A549 treated with CORT108297 at 1 μM for 4 hours (cell line): ENCODE results near the gene CD207. TPM values are rescaled to one million over a fixed set of nuclear protein-coding genes. Genes with fewer than 3 reads are reported as not detected.

Experiments
- total RNA-seq: library from RNA; stranded (reverse); fragments of 200-300 nt; extraction: Qiagen RNA extraction; gene quantifications from 5 replicates; pipeline ENCODE4 v1.2.3, GENCODE V29; 2022

CD207 gene
- total RNA-seq, result 0.07 TPM in 1 of 5 replicates, not detected in the others

DNA sequence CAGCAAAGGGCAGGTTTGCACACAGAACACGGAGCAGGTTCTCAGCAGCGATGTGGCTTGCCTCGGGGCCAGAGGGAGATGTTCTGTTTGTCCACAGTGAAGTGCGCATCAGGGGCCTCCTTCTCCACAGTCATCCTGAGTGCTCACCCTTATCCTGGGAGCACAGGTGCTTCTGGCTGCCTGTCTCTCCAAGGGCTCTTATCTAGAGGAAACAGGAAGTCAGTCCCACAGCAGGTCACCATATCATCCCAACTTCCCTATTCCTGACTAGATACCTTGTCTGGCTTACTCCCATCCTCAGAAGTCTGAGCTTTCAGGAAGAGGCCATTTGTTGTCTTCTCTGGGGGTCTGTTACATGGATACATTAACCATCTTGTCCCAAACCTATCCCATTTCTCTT, at the start of gene CD207:
Gene CD207, minus strand, starts transcription at position 174 of the 400 bp plus-strand sequence. Its CDS starts 40 bp downstream, at position 134.

DNA sequence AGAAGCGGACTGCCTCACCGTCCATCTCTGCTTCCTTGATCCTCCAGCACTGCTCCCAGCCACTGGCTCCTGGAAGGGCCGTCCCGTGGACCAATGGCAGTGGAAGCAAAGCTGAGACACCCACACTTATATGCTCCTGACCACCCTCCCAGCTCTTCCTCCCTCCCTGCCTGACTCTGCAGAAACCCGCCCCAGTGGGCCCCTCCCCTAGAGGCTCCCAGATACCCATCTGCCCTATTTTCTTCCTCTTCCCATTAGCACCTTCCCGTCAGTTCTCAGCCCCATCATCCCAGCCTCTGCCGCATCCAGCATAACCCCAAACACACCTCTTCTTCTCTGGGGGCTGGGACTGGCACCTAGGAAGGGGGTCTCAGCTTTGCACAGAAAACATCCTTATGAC, 15.1 kb downstream of the CD207 start, which contains the start of gene CLEC4F:
Gene CLEC4F, minus strand, starts transcription at position 101 of the 400 bp plus-strand sequence. Its CDS starts 76 bp downstream, at position 25.

DNA sequence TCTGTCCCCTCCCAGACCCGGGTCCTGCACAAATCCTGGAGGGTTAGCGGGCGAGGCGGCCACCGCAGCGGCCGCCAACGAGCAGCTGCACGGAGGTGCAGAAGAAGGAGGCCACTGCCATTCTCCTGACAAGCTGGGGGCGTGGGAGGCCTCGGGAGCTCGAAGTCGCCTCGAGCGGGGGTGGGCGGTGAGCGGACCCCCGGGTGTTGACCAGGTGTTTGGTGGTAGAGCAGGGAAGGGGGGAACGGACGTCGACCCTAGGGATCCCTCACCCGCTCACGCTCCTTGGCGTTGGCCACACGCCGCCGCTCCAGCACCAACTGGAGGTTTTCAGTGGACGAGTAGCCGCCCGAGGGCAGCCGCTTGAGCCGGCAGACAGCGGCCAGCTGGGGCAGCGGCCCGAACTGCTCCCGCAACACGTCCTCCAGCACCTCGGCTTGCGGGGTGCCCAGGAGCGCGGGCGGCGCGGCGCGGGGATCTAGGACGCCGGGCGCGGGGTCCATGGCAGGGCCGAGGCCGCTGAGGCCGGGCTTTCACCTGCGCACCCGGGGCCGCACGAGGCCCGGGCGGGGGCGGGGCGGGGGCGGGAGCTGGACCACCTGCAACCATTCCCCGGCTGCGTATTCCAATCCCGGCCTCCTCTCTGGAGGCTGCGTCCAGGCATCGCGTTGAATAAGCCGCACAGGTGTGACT, 45.3 kb downstream of the CD207 start, which contains the start of gene FIGLA:
Gene FIGLA, minus strand, starts transcription at position 508 of the 693 bp plus-strand sequence. Its CDS starts 5 bp downstream, at position 503.

Other genes starting within 250 kb of the CD207 start
- gene ADD2, start 67.6 kb downstream of the CD207 start, total RNA-seq, result 18.0 to 29.0 TPM (median 26.1 TPM) in 5 replicates
- not detected in 5 replicates for gene FIGLA, start 45.2 kb downstream of the CD207 start, total RNA-seq
- not detected in 5 replicates for gene CLEC4F, start 15.2 kb downstream of the CD207 start, total RNA-seq
- gene VAX2, start 64.8 kb upstream of the CD207 start, total RNA-seq, result 3.1 to 6.0 TPM (median 5.2 TPM) in 5 replicates
- 1.5 to 2.6 TPM (median 2.4 TPM) in 5 replicates for gene ATP6V1B1, start 100.1 kb upstream of the CD207 start, total RNA-seq
- 0.05 to 0.11 TPM in 2 of 5 replicates, not detected in the others for gene ANKRD53, start 142.8 kb upstream of the CD207 start, total RNA-seq
- gene TEX261, start 159.1 kb upstream of the CD207 start, total RNA-seq, result 74.9 to 85.9 TPM (median 81.9 TPM) in 5 replicates
- gene NAGK, start 232.8 kb upstream of the CD207 start, total RNA-seq, result 60.4 to 86.3 TPM (median 80.6 TPM) in 5 replicates